ENCODE results near the gene VPS35.

DNA sequence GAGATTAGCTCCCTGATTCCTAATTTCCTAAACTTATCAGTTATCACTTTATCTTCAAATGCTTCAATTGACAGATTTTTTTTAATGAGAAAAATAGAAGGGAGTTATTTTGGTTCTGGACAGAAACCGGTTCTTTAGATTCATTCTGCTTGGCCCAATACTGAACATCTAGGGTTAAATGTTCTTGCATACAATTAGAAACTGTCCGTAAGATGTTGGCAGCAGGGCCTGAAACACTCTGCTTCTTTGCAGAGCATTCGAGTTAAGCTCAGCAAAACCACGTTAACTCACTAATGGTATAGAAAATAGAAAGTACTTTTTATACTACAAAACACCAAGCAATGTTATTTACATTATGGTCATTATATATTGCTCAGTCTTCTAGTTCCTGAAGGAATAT is 75.0 kb downstream of the VPS35 start:
- TF ChIP-seq, protein P1, sequence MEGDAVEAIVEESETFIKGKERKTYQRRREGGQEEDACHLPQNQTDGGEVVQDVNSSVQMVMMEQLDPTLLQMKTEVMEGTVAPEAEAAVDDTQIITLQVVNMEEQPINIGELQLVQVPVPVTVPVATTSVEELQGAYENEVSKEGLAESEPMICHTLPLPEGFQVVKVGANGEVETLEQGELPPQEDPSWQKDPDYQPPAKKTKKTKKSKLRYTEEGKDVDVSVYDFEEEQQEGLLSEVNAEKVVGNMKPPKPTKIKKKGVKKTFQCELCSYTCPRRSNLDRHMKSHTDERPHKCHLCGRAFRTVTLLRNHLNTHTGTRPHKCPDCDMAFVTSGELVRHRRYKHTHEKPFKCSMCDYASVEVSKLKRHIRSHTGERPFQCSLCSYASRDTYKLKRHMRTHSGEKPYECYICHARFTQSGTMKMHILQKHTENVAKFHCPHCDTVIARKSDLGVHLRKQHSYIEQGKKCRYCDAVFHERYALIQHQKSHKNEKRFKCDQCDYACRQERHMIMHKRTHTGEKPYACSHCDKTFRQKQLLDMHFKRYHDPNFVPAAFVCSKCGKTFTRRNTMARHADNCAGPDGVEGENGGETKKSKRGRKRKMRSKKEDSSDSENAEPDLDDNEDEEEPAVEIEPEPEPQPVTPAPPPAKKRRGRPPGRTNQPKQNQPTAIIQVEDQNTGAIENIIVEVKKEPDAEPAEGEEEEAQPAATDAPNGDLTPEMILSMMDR (IDR thresholded peaks at IDR 0.05): no peak
- no peak for TF ChIP-seq POLR2A (IDR thresholded peaks at IDR 0.05)
